ENCODE measurements around the gene RIN2. TPM values are rescaled to one million over a fixed set of nuclear protein-coding genes. Genes with fewer than 3 reads are reported as not detected.

RIN2 gene
- total RNA-seq, 1 donor from 2014 or later, result 57.5 TPM

DNA sequence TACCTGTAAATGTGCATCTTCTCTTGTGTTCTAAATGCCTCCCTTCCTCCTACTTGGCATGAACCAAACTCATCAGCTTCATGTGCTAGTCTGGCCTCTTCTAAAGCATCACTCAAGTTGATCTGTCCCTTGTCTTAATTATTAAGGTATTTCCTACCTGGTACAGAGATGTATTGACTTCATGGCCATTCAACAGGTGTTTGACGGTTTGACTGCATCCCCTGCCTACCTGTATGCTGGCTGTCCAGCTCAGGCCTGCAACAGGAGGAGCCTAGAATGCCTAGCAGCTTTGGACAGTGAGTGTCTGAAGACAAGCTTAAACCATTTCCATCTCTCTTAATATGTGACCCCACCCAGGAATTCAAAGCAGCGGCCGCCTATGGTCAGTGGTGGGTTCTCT, 24.6 kb downstream of the RIN2 start:
- H3K9me3 Mint-ChIP-seq (ENCODE audit: unreplicated experiment), result no peaks in the 10 kb centered on the region
- TF ChIP-seq, protein P1, sequence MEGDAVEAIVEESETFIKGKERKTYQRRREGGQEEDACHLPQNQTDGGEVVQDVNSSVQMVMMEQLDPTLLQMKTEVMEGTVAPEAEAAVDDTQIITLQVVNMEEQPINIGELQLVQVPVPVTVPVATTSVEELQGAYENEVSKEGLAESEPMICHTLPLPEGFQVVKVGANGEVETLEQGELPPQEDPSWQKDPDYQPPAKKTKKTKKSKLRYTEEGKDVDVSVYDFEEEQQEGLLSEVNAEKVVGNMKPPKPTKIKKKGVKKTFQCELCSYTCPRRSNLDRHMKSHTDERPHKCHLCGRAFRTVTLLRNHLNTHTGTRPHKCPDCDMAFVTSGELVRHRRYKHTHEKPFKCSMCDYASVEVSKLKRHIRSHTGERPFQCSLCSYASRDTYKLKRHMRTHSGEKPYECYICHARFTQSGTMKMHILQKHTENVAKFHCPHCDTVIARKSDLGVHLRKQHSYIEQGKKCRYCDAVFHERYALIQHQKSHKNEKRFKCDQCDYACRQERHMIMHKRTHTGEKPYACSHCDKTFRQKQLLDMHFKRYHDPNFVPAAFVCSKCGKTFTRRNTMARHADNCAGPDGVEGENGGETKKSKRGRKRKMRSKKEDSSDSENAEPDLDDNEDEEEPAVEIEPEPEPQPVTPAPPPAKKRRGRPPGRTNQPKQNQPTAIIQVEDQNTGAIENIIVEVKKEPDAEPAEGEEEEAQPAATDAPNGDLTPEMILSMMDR (IDR thresholded peaks at IDR 0.05; ENCODE audit: unreplicated experiment), result no peak
- no peak overlapping the region for H3K27ac Mint-ChIP-seq (ENCODE audit: unreplicated experiment)
- peaks cover 27% of the 10 kb centered on the region for H3K4me1 Mint-ChIP-seq (ENCODE audit: unreplicated experiment)
- peaks cover 2% of the 10 kb centered on the region for H3K27me3 Mint-ChIP-seq (ENCODE audit: unreplicated experiment)
- DNase-seq (ENCODE audit: low spot score), result no peak
- no peak overlapping the region for H3K4me3 Mint-ChIP-seq (ENCODE audit: unreplicated experiment)
- H3K36me3 Mint-ChIP-seq (ENCODE audit: low read depth, unreplicated experiment), result no peaks in the 10 kb centered on the region

DNA sequence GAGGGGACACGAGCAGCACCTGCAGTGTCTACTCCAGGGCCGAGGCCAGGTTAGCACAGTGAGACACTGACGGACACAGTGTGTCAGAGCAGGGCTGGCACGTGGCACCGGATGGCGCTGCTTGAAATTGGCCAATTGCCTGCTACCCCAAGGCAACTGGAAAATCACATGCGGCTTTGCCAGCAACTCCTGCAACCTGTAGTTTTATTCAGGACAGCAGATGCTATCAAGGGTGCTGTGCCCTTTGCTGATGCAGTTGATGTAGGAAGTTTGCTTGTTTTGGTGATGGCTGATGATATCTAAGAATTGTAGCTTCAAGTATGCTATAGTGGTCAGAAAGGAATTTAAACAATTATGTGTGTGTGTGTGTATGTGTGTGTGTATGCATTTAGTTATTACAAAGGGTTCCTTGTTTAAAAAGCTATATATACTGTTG, 25.9 kb downstream of the RIN2 start:
- H3K36me3 Mint-ChIP-seq (ENCODE audit: low read depth, unreplicated experiment), result no peaks in the 10 kb centered on the region
- H3K27me3 Mint-ChIP-seq (ENCODE audit: unreplicated experiment), result peaks cover 2% of the 10 kb centered on the region
- DNase-seq (ENCODE audit: low spot score), result no peak
- TF ChIP-seq, protein P1 (IDR thresholded peaks at IDR 0.05; ENCODE audit: unreplicated experiment), result no peak
- no peak overlapping the region for H3K27ac Mint-ChIP-seq (ENCODE audit: unreplicated experiment)
- no peak overlapping the region for H3K4me3 Mint-ChIP-seq (ENCODE audit: unreplicated experiment)
- peaks cover 27% of the 10 kb centered on the region for H3K4me1 Mint-ChIP-seq (ENCODE audit: unreplicated experiment)
- H3K9me3 Mint-ChIP-seq (ENCODE audit: unreplicated experiment), result no peaks in the 10 kb centered on the region

DNA sequence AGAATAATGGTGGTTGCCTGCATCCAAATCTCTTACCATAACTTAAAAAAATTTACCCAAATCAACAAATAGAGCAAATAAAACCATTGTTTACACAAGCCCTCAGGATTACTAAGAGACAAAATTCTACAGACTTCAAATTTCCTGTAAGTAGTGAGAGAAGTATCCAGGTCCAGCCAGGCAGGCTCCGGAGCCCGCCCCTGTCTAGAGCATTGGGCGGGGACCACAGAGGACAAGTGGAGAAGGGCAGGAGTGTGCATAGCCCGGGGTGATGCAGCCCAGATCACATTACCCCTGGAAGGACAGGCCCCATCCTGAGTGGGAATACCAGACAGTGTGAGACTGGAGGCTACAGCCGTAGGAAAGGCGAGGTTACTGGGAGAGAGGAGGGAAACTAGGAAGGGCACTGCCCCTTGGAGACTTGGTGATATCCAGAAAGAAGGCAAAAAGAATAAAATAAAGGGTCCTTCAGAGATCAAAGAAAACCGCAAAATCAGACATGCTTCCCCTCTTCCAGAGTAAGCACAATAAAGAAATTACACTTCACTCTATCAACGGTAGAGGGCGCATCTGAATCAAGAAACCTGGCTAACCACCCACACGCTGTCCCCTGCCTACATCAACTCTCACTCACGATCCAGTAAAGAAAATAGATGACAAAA, 26.6 kb downstream of the RIN2 start:
- Mint-ChIP-seq H3K9me3 (ENCODE audit: unreplicated experiment) (no peaks in the 10 kb centered on the region), H3K27ac (ENCODE audit: unreplicated experiment) (peak overlapping the region; percentile 72), H3K4me3 (ENCODE audit: unreplicated experiment) (no peak overlapping the region), H3K27me3 (ENCODE audit: unreplicated experiment) (peaks cover 2% of the 10 kb centered on the region), H3K4me1 (ENCODE audit: unreplicated experiment) (peaks cover 27% of the 10 kb centered on the region), H3K36me3 (ENCODE audit: low read depth, unreplicated experiment) (no peaks in the 10 kb centered on the region)
- DNase-seq (ENCODE audit: low spot score), result peak; percentile 64
- TF ChIP-seq, protein P1 (IDR thresholded peaks at IDR 0.05; ENCODE audit: unreplicated experiment), result peak; percentile 76

DNA sequence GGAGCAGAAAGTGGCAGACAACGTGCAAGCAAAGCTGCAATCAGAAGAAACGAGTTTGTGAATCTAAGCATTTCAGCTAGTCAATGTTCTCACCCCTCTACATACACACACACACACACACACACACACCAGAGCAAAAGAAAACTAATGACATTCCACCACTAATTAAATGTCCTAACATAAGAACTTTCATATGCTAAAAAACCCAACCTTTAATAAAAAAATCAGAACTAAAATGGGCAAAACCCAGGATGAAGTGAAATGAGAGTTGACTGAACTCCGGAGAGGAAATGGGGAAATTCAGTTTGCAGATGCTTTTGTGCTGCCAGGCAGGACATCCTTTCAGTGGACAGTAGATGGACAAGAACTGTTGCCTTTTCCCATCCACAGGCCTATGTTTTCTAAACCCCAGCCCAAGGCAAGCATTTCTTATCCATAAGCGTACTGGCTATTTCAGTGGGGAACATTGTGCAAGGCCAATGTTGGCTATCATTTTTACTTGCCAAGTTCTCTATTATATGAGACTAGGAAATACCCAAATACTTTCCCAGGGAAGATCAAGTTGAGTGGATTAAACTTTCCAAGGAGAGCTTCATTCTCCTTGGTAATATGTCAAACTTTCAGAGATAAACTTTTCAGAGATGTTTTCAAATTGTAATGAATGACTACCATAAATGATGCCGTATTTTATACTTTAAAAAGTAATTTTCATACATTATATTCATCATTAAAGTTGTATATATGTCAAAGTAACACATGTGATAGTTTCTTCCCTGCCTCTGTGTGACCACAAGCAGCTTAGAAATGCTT, 27.3 kb downstream of the RIN2 start:
- Mint-ChIP-seq H3K4me1 (ENCODE audit: unreplicated experiment) (peaks cover 27% of the 10 kb centered on the region), H3K36me3 (ENCODE audit: low read depth, unreplicated experiment) (no peaks in the 10 kb centered on the region), H3K4me3 (ENCODE audit: unreplicated experiment) (no peak overlapping the region), H3K27me3 (ENCODE audit: unreplicated experiment) (peaks cover 2% of the 10 kb centered on the region), H3K27ac (ENCODE audit: unreplicated experiment) (peak overlapping the region; percentile 72), H3K9me3 (ENCODE audit: unreplicated experiment) (no peaks in the 10 kb centered on the region)
- no peak for DNase-seq (ENCODE audit: low spot score)
- TF ChIP-seq, protein P1 (IDR thresholded peaks at IDR 0.05; ENCODE audit: unreplicated experiment), result no peak

DNA sequence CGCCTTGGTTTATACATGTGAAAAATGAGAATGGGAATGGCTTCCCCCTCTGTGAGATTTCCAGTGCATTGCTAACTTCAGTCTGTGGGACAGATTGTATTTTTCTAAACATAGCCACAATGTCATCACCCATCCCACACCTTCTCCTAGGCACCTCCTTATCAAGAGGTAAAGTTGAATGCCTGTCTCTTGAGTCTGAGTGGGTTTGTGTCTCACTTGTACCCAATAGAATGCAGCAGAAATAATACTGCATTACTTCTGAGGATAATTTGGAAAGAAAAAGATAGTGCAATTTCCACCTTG, 27.9 kb downstream of the RIN2 start:
- Mint-ChIP-seq H3K27me3 (ENCODE audit: unreplicated experiment) (peaks cover 2% of the 10 kb centered on the region), H3K27ac (ENCODE audit: unreplicated experiment) (peak overlapping the region; percentile 67), H3K4me1 (ENCODE audit: unreplicated experiment) (peaks cover 27% of the 10 kb centered on the region), H3K4me3 (ENCODE audit: unreplicated experiment) (no peak overlapping the region), H3K9me3 (ENCODE audit: unreplicated experiment) (no peaks in the 10 kb centered on the region), H3K36me3 (ENCODE audit: low read depth, unreplicated experiment) (no peaks in the 10 kb centered on the region)
- DNase-seq (ENCODE audit: low spot score), result no peak
- TF ChIP-seq, protein P1 (IDR thresholded peaks at IDR 0.05; ENCODE audit: unreplicated experiment), result no peak
